Neural progenitor cell (in vitro differentiated cells): Measurements from ENCODE around the gene TCERG1L. TPM values are rescaled to one million over a fixed set of nuclear protein-coding genes. Genes with fewer than 3 reads are reported as not detected.

Experiments
- DNase-seq: peaks from one replicate; pipeline ENCODE4 v3.0.0-alpha.2; 2016; ENCODE audit warnings: low spot score
- H2AFZ ChIP-seq: fragments of 200-600 bp; sonication (generic); replicated peaks from 2 replicates; pipeline ENCODE4 v1.6.1; 2016; ENCODE audit warnings: antibody characterized with exemption
- H3F3A ChIP-seq: fragments of 200-600 bp; sonication (generic); 2 replicates; pipeline ENCODE4 v1.6.1; 2016; ENCODE audit warnings: antibody characterized with exemption, low read depth
- H3K27ac ChIP-seq: fragments of 200-600 bp; sonication (generic); 2 replicates; pipeline ENCODE4 v1.5.1; 2016; ENCODE audit warnings: mild to moderate bottlenecking
- H3K27me3 ChIP-seq: fragments of 200-600 bp; sonication (generic); 2 replicates; pipeline ENCODE4 v1.6.1; 2016; ENCODE audit warnings: mild to moderate bottlenecking, moderate library complexity
- H3K36me3 ChIP-seq: fragments of 200-600 bp; sonication (generic); 2 replicates; pipeline ENCODE4 v1.5.1; 2016
- H3K4me1 ChIP-seq: fragments of 200-600 bp; sonication (generic); 2 replicates; pipeline ENCODE4 v1.6.1; 2016; ENCODE audit warnings: mixed run types
- H3K4me2 ChIP-seq: fragments of 200-600 bp; sonication (generic); 2 replicates; pipeline ENCODE4 v1.6.1; 2016
- H3K4me3 ChIP-seq: fragments of 200-600 bp; sonication (generic); 2 replicates; pipeline ENCODE4 v1.5.1; 2016
- H3K79me2 ChIP-seq: fragments of 200-600 bp; sonication (generic); 2 replicates; pipeline ENCODE4 v1.6.1; 2016; ENCODE audit warnings: low read depth
- H3K9ac ChIP-seq: fragments of 200-600 bp; sonication (generic); 2 replicates; pipeline ENCODE4 v1.6.1; 2016
- H3K9me3 ChIP-seq: fragments of 200-600 bp; sonication (generic); 2 replicates; pipeline ENCODE4 v1.5.1; 2016; ENCODE audit warnings: low read depth
- H4K20me1 ChIP-seq: fragments of 200-600 bp; sonication (generic); 2 replicates; pipeline ENCODE4 v1.6.1; 2016; ENCODE audit warnings: low read depth
- H3K27ac Mint-ChIP-seq: 3 replicates; pipeline ENCODE4 v1.8.0; 2021; ENCODE audit warnings: mixed read lengths
- H3K27me3 Mint-ChIP-seq: 2 replicates; pipeline ENCODE4 v1.8.0; 2022; ENCODE audit warnings: low read depth, mild to moderate bottlenecking, inconsistent platforms, moderate library complexity, mixed read lengths; ENCODE audit not compliant: insufficient read depth
- H3K36me3 Mint-ChIP-seq: 3 replicates; pipeline ENCODE4 v1.8.0; 2021; ENCODE audit warnings: mixed read lengths
- H3K4me1 Mint-ChIP-seq: 3 replicates; pipeline ENCODE4 v1.8.0; 2021; ENCODE audit warnings: mixed read lengths
- H3K4me3 Mint-ChIP-seq: 3 replicates; pipeline ENCODE4 v1.8.0; 2021; ENCODE audit warnings: mild to moderate bottlenecking, moderate library complexity, mixed read lengths
- H3K9me3 Mint-ChIP-seq: 3 replicates; pipeline ENCODE4 v1.8.0; 2020; ENCODE audit warnings: mixed read lengths
- EZH2 ChIP-seq: fragments of 200-600 bp; sonication (generic); IDR thresholded peaks from 2 replicates; pipeline ENCODE4 v1.6.1; 2017; ENCODE audit warnings: antibody characterized with exemption, mild to moderate bottlenecking, moderate library complexity
- EZH2phosphoT487 ChIP-seq: fragments of 200-600 bp; sonication (generic); IDR thresholded peaks from 2 replicates; pipeline ENCODE4 v1.6.1; 2017; ENCODE audit warnings: antibody characterized with exemption
- total RNA-seq: library from RNA; depleted of rRNA; stranded (reverse); fragments of >200 nt; gene quantifications from 2 replicates; pipeline ENCODE4 v1.2.3, GENCODE V29; 2015; ENCODE audit warnings: low replicate concordance
- TF ChIP-seq, protein P1 (sequence below): fragments of 200-600 bp; sonication (generic); IDR thresholded peaks from 2 replicates; pipeline ENCODE4 v1.5.1; 2017; ENCODE audit warnings: antibody characterized with exemption, mild to moderate bottlenecking

Gene TCERG1L
- total RNA-seq, 1 donor from 2014 or later = 1.8 TPM

DNA sequence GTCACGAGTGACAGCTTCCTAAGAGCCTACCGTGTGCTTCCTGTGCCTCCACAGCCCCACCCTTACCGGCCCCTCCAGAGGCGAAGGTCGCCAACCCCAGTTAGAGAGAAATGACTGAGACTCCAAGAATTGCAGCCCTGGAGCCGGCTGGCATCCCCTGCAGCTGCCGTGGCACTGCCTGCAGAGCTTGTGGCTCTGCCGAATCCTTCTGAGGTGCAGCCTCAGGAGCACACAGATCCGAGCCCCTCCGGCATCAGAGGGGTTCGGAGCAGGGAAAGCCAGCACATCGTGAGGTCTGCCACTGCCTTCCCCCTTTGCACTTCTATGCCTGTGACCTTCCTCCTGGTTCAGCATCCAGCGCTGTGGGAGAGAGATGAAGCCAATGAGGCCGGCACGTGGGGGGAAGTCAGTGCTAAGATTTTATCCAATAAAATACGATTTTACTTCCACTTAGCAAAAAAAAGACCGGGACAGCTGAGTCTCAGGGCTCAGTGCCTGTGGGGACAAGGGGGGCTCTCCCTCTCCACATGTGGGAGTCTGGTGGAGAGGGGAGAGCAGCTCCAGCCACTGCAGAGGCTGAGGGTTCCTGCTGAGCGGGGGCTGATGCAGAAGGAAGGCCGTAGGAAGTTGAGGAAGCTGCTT lies 80.1 kb downstream of the TCERG1L start:
- no peak for DNase-seq
- no peak overlapping the region for H3K9ac ChIP-seq
- Mint-ChIP-seq H3K4me3 (no peak overlapping the region), H3K27me3 (peaks cover 6% of the 10 kb centered on the region), H3K9me3 (peaks cover 10% of the 10 kb centered on the region), H3K27ac (no peak overlapping the region), H3K36me3 (no peaks in the 10 kb centered on the region), H3K4me1 (peaks cover 22% of the 10 kb centered on the region)
- H3K79me2 ChIP-seq = no peaks in the 10 kb centered on the region
- TF ChIP-seq, protein P1, sequence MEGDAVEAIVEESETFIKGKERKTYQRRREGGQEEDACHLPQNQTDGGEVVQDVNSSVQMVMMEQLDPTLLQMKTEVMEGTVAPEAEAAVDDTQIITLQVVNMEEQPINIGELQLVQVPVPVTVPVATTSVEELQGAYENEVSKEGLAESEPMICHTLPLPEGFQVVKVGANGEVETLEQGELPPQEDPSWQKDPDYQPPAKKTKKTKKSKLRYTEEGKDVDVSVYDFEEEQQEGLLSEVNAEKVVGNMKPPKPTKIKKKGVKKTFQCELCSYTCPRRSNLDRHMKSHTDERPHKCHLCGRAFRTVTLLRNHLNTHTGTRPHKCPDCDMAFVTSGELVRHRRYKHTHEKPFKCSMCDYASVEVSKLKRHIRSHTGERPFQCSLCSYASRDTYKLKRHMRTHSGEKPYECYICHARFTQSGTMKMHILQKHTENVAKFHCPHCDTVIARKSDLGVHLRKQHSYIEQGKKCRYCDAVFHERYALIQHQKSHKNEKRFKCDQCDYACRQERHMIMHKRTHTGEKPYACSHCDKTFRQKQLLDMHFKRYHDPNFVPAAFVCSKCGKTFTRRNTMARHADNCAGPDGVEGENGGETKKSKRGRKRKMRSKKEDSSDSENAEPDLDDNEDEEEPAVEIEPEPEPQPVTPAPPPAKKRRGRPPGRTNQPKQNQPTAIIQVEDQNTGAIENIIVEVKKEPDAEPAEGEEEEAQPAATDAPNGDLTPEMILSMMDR = no peak
- TF ChIP-seq EZH2phosphoT487 = no peak
- no peak for TF ChIP-seq EZH2
- no peaks in the 10 kb centered on the region for H4K20me1 ChIP-seq
- H3K4me3 ChIP-seq = no peak overlapping the region
- peaks cover 8% of the 10 kb centered on the region for H3K4me1 ChIP-seq
- H3K9me3 ChIP-seq = no peaks in the 10 kb centered on the region
- no peak overlapping the region for H3K4me2 ChIP-seq
- no peaks in the 10 kb centered on the region for H3K36me3 ChIP-seq
- no peaks in the 10 kb centered on the region for H3F3A ChIP-seq
- H3K27ac ChIP-seq = no peak overlapping the region
- H3K27me3 ChIP-seq = no peaks in the 10 kb centered on the region
- no peak overlapping the region for H2AFZ ChIP-seq

DNA sequence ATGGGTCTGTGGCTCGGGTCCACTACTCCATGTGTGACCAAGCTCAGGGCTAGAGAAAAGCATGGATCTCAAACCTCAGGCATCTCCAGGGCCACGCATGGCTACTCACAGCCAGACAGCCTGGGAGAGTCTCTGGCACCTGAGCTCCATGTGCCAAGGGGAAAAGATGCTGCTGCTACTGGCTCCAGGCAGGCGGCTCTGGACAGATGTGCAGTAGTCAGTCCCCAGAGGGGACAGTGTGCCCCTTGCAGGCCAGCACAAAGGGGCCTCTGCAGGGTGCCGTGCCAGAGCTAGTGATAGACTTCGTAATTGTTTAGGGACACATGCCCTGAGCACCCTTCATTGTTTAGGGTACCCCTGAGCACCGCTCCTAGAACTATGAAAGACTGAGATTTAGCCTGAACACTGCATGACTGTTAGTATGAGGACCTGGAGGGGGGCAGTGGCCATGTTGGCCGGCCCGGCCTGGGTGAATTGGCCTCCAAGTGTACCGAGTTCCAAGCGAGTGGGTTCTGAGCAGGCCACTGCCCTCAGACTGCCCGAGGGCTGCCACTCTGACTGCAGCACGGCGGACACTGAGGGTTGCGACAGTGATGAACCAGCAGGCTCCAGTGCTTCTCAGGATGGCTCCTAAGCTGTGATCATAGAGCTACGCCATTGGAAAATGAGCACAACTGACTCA lies 80.7 kb downstream of the TCERG1L start:
- H3K27me3 Mint-ChIP-seq = peaks cover 6% of the 10 kb centered on the region
- H3K36me3 Mint-ChIP-seq = no peaks in the 10 kb centered on the region
- H3K4me1 Mint-ChIP-seq = peaks cover 24% of the 10 kb centered on the region
- no peaks in the 10 kb centered on the region for H3K27me3 ChIP-seq
- H3K4me3 ChIP-seq = no peak overlapping the region
- H3K36me3 ChIP-seq = no peaks in the 10 kb centered on the region
- H3K9me3 ChIP-seq = no peaks in the 10 kb centered on the region
- TF ChIP-seq, protein P1 = no peak
- TF ChIP-seq EZH2phosphoT487 = no peak
- TF ChIP-seq EZH2 = no peak
- peaks cover 10% of the 10 kb centered on the region for H3K9me3 Mint-ChIP-seq
- no peak overlapping the region for H3K4me2 ChIP-seq
- H3K4me1 ChIP-seq = peaks cover 8% of the 10 kb centered on the region
- H2AFZ ChIP-seq = no peak overlapping the region
- no peaks in the 10 kb centered on the region for H3F3A ChIP-seq
- no peak overlapping the region for H3K27ac ChIP-seq
- no peak overlapping the region for H3K9ac ChIP-seq
- no peak overlapping the region for H3K27ac Mint-ChIP-seq
- no peaks in the 10 kb centered on the region for H4K20me1 ChIP-seq
- no peak overlapping the region for H3K4me3 Mint-ChIP-seq
- DNase-seq = no peak
- H3K79me2 ChIP-seq = no peaks in the 10 kb centered on the region

DNA sequence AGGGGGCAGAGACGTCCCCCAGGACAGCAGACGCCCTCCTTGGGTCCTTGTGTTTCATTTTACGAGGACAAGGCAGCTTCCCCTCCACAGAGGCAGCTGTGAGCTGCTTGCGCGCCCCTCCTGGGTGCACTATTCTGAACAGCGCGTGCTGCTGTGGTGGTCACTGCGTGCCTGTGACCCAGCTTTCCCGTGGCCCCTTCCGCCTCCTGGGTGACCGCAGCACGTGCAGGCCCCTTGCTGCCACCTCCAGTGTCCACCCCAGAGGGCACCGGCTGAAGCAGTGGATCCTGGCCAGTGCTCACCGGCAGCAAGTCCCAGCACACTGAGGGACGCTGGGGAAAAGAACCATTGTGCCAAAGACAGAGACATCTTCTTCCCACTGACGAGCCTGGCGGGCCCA lies 81.4 kb downstream of the TCERG1L start:
- H3K27ac Mint-ChIP-seq = no peak overlapping the region
- Histone ChIP-seq H3F3A (no peaks in the 10 kb centered on the region), H2AFZ (no peak overlapping the region), H3K27me3 (no peaks in the 10 kb centered on the region), H3K4me1 (peaks cover 8% of the 10 kb centered on the region), H3K9me3 (no peaks in the 10 kb centered on the region), H3K4me2 (no peak overlapping the region), H4K20me1 (no peaks in the 10 kb centered on the region), H3K9ac (no peak overlapping the region), H3K36me3 (no peaks in the 10 kb centered on the region), H3K27ac (no peak overlapping the region), H3K79me2 (no peaks in the 10 kb centered on the region), H3K4me3 (no peak overlapping the region)
- no peak overlapping the region for H3K4me3 Mint-ChIP-seq
- H3K4me1 Mint-ChIP-seq = peaks cover 24% of the 10 kb centered on the region
- peaks cover 10% of the 10 kb centered on the region for H3K9me3 Mint-ChIP-seq
- TF ChIP-seq, protein P1 = no peak
- no peak for TF ChIP-seq EZH2
- TF ChIP-seq EZH2phosphoT487 = no peak
- no peak for DNase-seq
- H3K27me3 Mint-ChIP-seq = peaks cover 6% of the 10 kb centered on the region
- H3K36me3 Mint-ChIP-seq = no peaks in the 10 kb centered on the region
